HG03378 (cell line): ENCODE measurements around the gene OMA1.

ENCODE experiments used
- ATAC-seq: cut with Tn5 transposase; IDR thresholded peaks from one replicate; pipeline ENCODE4 v1.9.1; 2021; ENCODE audit warnings: mild to moderate bottlenecking, moderate library complexity; ENCODE audit not compliant: unreplicated experiment

Gene OMA1

DNA sequence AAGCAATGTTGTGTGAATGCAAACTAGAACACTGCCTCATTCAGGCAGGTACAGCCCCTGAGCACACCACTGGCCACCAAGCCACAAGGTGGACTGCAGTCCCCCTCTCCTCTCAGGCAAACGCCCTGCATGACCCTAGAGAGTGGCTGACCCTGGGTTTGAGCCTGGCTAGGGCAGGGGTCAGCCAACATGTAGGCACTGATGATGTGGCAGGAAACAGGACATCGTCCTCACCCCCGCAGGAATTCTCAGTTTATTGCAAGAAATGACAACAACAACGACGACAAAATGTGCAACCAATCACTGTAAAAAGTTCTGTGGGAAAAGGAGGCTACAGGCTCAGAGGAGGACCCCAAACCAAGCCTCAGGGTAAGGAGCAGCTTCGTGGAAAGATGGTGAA, 81.3 kb downstream of the OMA1 start:
- no peak for ATAC-seq

DNA sequence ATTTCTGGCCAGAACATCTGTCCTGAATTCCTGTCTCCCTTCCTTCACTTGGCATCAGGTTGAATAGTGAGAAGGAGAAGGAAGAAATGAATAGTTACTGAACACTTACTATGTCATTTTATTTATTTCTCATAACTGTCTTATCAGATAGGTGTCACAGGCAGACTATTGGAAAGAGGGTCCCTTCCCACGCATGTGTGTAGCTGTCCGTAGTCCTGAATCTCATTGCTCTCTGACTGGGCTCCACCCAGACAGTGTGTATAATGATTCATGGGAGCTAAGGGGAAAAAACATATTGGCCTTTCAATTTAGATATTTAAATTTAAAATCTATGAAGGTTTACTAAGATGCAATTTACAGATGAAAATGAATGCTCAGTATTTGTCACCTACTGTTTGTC, 86.1 kb downstream of the OMA1 start:
- no peak for ATAC-seq

DNA sequence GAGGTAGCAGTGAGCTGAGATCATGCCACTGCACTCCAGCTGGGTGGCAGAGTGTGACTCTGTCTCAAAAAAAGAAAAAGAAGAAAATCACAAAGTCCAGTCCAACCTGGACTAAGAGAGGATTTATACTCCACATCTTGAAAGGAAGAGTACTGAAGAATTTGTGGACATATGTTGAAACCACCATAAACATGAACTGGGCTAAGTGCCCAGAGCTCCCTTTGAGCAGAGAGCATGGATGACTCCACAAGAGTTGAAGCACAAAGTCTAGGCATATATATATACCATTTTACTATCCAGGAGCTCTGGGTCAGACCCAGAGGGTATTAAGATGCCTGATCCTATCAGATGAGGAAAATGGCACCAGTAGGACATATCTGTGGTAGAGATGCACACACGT, 86.6 kb downstream of the OMA1 start:
- no peak for ATAC-seq

- no peak for ATAC-seq
These were observed 89.4 kb downstream of the OMA1 start for GRCh38 chr1:58457023-58457635.

DNA sequence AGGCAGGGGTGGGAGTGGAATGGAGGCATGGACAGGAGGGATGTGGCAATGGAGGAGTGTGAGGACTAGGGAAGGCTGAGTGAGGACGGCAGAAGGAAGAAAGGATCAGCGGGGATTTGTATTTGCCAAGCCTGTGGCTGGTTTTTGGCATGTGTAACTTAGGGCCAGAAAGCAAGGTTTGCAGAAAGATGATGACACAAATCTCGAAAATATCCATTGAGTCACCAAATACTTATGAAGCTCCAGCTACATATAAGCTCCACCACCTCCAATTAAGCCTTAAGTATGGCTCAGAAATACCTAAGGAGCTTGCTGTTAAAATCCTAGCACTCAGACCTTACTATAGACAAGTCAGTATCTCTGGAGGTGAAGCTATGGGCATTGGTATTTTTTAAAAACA, 90.1 kb downstream of the OMA1 start:
- ATAC-seq = no peak

GRCh38 chr1:58454807-58455206, 91.7 kb downstream of the OMA1 start:
- ATAC-seq = no peak

DNA sequence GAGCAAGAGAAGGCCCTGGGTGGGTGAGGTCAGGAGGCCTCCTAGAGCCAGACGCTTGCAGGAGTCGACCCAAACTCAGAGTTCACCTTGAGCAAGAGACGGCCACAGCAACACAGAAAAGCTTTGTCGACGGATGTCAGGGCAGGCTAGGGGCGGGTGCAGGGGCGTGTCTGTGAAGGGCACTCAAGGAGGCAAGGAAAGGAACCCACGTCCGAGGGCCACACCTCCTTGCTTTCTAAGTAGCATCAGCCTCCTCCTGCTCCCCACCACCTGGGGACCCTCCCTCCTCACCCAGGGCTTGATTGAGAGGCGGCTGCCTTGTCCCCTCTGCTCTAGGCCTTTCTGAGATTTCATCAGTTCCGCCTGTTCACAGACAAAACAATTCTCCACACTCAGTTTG, 92.1 kb downstream of the OMA1 start:
- no peak for ATAC-seq

DNA sequence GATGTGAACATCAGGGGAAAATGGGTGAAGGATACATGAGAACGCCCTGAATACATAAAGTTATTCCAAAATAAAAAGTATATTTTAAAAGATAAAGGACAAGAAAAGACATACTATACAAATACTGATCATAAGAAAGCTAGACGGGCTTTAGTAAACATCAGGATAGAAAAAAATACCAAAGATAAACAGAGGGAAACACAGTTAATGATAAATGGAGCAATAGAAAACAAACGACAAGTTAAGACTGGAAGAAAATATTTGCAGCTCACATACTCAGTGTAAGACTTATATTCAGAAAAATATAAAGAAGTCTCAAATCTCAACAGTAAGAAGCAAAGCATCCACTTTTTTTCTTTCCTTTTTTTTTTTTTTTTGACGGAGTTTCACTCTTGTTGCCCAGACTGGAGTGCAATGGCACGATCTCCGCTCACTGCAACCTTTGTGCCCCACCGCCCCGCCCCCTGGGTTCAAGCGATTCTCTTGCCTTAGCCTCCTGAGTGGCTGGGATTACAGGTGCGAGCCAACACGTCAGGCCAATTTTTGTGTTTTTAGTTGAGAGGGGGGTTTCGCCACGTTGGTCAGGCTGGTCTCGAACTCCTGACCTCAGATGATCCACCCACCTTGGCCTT, 94.8 kb downstream of the OMA1 start:
- no peak for ATAC-seq

GRCh38 chr1:58447886-58448285, 98.6 kb downstream of the OMA1 start:
- no peak for ATAC-seq

DNA sequence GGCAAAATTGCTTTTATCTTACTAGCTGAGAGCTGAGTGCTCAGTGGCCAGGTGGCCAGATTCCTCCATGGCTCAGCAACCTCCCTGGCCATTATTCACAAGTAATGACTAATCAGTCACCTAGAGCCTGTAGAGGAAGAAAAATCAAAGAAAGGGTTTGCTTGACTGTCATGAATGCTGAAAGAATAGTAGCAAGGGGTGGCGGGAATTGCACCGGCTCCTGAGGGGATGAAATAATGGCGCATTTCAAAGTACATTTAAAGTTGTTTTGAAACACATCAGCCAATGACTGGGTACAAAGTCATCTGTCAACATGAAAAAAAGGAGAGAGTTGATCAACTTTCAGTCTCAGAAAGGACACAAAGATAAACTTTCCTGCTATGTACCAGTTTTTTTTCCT, 99.5 kb downstream of the OMA1 start:
- no peak for ATAC-seq

DNA sequence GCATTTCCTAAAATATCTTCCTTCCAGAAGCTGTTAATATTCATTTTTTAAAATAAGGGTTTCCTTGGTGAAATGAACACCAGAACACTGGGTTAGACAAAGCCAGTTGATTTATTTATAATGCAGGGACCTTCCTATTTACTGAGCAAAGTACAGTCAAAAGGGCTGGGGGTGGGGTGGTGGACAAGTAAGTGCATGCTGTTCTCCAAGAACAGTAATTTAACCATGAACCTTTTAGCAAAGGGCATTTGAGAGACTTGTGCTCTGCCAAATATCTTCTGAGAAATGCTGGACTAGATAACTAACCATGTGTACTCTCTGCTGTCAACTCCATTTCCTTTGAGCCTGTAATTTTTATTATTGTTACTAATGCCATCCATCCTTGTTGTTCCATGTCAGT, 100.2 kb downstream of the OMA1 start:
- no peak for ATAC-seq

- no peak for ATAC-seq
These were observed 102.3 kb downstream of the OMA1 start for GRCh38 chr1:58443986-58444868.

GRCh38 chr1:58442114-58442513, 104.4 kb downstream of the OMA1 start:
- no peak for ATAC-seq

- no peak for ATAC-seq
These were observed 104.8 kb downstream of the OMA1 start for GRCh38 chr1:58441699-58442098.

DNA sequence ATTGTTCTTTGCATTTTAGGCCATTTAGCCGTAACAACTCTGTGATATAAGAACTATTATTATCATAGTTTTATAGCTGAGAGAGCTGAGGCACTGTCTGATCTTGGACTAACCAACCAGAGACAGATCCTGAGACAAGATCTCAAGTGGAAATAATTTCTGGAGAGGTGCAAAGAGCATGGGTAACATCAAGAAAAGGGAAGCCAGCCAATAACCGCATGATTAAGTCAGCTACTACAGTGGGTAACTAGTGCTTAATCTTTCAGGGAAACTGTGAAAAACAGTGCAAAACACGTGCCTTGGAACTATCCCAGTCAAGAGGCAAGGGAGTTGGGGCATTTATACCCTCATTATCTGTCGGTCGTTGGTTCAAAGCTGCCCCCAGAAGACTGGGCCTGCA, 105.8 kb downstream of the OMA1 start:
- ATAC-seq = no peak

DNA sequence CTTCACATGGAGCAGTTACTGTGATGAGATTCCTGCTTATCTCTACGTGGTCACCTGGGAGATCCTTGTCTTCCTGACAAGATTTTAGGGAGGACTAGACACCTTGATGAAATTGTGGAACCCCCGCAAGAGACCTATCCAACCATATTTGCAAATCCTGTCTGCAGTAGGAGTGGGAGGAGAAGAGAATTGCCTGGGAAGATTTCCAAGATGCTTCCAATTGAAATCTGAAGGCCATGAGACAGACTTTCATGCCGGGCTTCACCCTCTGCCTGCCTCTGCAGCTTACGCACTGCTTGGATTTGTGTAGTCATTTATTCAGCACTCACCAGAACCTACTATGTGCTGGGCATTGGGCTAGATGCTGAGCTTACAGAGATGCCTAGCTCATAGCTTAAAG, 106.6 kb downstream of the OMA1 start:
- ATAC-seq = no peak

DNA sequence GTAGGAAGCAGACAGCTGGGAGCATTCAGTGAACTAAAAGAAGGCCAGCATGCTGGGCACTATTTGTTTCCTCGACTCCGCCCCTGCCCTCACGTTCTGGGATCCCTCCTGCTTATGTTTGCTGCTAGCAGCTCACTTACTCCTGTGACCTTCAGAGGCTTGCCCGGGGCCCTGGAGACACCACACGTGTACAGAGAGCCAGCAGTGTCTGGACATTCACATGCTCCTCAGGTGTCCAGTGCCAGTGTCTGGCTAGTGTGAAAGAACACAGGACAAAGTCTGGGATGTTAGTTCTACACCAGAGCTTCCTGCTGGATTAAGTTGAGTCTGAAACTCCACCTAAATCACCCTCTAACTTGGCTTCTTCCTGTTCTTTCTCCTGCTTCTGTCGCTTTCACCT, 108.1 kb downstream of the OMA1 start:
- no peak for ATAC-seq

- no peak for ATAC-seq
These were observed 108.9 kb downstream of the OMA1 start for GRCh38 chr1:58437623-58438022.

DNA sequence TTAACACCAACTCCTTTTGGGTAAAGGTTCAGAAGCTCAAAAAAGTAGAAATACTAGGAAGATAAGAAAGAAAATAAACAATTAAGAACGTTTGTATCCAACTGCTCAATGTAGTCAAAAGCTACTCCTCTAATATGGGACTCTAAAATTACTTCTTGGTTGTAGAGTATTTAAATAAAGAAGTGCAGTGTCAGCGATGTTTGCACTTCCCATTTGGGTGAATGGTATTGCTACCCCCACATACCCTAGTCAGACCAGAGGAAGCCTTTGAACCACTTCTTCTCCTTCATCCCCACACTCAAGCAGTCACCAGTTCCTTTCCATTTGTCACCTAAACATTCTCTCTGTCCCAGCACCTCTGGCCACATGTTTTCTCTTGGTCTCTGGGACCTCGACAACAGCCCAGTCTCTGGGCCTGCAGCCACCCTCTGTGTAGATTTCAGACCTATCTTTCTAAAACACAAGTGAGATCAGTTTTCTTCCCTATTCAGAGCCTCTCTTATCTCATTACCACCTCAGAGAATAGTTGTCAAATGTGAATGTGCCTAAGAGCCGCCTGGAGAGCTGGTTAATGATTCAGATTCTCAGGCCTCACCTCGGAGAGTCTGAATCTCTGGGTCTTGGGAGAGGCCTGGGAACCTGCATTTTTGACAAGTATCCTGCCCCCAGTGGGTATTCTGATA, 109.8 kb downstream of the OMA1 start:
- ATAC-seq = no peak

- no peak for ATAC-seq
These were observed 111.2 kb downstream of the OMA1 start for GRCh38 chr1:58435376-58435775.

GRCh38 chr1:58434607-58435006, 111.9 kb downstream of the OMA1 start:
- ATAC-seq = no peak

DNA sequence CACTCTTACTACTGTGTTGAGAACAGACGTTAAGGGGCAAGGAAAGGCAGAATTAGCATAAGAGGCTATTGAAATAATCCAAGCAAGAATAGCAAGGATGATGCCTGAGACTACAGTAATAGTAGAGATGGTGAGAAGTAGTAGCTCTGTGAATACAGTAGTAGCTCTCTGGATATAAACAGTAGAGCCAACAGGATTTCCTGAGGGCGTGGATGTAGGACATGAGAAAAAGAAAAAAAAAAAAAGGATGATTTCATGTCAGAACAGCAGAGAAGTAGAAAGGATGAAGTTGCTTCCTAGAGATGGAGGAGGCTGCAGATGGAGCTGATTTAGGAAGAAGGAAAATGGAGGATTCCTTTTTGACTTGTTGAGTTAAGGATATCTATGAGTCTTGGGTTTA, 112.3 kb downstream of the OMA1 start:
- ATAC-seq = no peak
